Measurements from ENCODE around the gene ZFAND3. TPM values are rescaled to one million over a fixed set of nuclear protein-coding genes. Genes with fewer than 3 reads are reported as not detected.

ZFAND3 gene
- polyA plus RNA-seq, 12 donors, result 58.3 to 119 (median 95.8) TPM; not detected in 1

Other genes starting within 250 kb of the ZFAND3 start
- 10 to 100 TPM in 7 of 12 donors, 1 to 10 TPM in 4, not detected in 1; 5.8 to 24.3 (median 15.1) TPM for gene MDGA1, start 121.8 kb upstream of the ZFAND3 start, polyA plus RNA-seq (ENCODE audit: insufficient read length in 12 of 12)

All from muscle of arm (tissue), 12 donors.